GM23248 (cell line): ENCODE data around the gene FLRT1.

Source experiments
- EZH2 ChIP-seq: fragments of 200-600 bp; sonication (generic); IDR thresholded peaks from 2 replicates; pipeline ENCODE4 v1.6.1; 2018; ENCODE audit warnings: antibody characterized with exemption, mild to moderate bottlenecking; ENCODE audit not compliant: insufficient read depth, poor library complexity, severe bottlenecking
- EZH2phosphoT487 ChIP-seq: fragments of 200-600 bp; sonication (generic); IDR thresholded peaks from 2 replicates; pipeline ENCODE4 v1.6.1; 2018; ENCODE audit warnings: antibody characterized with exemption, moderate library complexity, mild to moderate bottlenecking, low read depth; ENCODE audit not compliant: insufficient read depth

GRCh38 chr11:64009710-64010109, 26.0 kb upstream of the FLRT1 start:
- TF ChIP-seq EZH2 (no peak), EZH2phosphoT487 (no peak)
